Panc1 (cell line): ENCODE results near the gene RITA1. TPM values are rescaled to one million over a fixed set of nuclear protein-coding genes. Genes with fewer than 3 reads are reported as not detected.

ENCODE experiments used
- ATAC-seq: fragments of 200-7000 bp; cut with Tn5 transposase; 2 replicates; pipeline ENCODE4 v1.9.1; 2020; ENCODE audit warnings: mild to moderate bottlenecking, moderate library complexity
- BruUV-seq: library from RNA; stranded (reverse); fragments of 400-500 nt; replicated peaks from 2 replicates; lab custom pipeline; 2021; lab: Mats Ljungman, UMichigan
- CTCF ChIA-PET: fragments of 300-600 bp; sonication (Branson Sonifier 250); formaldehyde crosslinking; loops from one replicate; lab custom pipeline; 2022; ENCODE audit warnings: antibody characterized with exemption; lab: Charles Lee
- POLR2A ChIA-PET: fragments of 300-600 bp; sonication (Branson Sonifier 250); formaldehyde crosslinking; loops from one replicate; lab custom pipeline; 2022; ENCODE audit warnings: antibody characterized with exemption; lab: Charles Lee
- DNase-seq: peaks from one replicate; pipeline ENCODE4 v3.0.0-alpha.2; 2010; ENCODE audit warnings: low read depth, low spot score
- H3K27ac ChIP-seq: 2 replicates; pipeline ENCODE4 v1.5.1; 2011; ENCODE audit warnings: mild to moderate bottlenecking, low read length, inconsistent platforms
- H3K27me3 ChIP-seq: fragments of 200-500 bp; sonication (Bioruptor generic); 2 replicates; pipeline ENCODE4 v1.6.0; 2014; ENCODE audit warnings: low read length, inconsistent platforms; ENCODE audit not compliant: control insufficient read depth, insufficient read depth
- H3K36me3 ChIP-seq: fragments of 200-500 bp; sonication (Bioruptor generic); 2 replicates; pipeline ENCODE4 v1.5.1; 2014; ENCODE audit warnings: inconsistent platforms, mild to moderate bottlenecking, low read length, moderate library complexity; ENCODE audit not compliant: control insufficient read depth, insufficient read depth
- H3K4me1 ChIP-seq: 2 replicates; pipeline ENCODE4 v1.5.1; 2011; ENCODE audit warnings: inconsistent platforms, mild to moderate bottlenecking, low read length, moderate library complexity; ENCODE audit not compliant: control insufficient read depth, insufficient read depth
- H3K4me3 ChIP-seq, 2 experiments: 2 replicates each; pipeline ENCODE4 v1.5.1; 2011 to 2012; ENCODE audit warnings: low read depth in 2 of 2, low read length in 2 of 2, mild to moderate bottlenecking in 2 of 2, inconsistent platforms in 1 of 2, moderate library complexity in 1 of 2
- H3K9me3 ChIP-seq: fragments of 200-500 bp; sonication (Bioruptor generic); 2 replicates; pipeline ENCODE4 v1.5.1; 2014; ENCODE audit warnings: low read depth, mild to moderate bottlenecking, inconsistent platforms, low read length, moderate library complexity; ENCODE audit not compliant: control insufficient read depth, insufficient read depth
- POLR2AphosphoS5 ChIP-seq: IDR thresholded peaks from 2 replicates; pipeline ENCODE4 v1.6.1; 2012; ENCODE audit warnings: mild to moderate bottlenecking, low read depth, low read length, moderate library complexity
- SIN3A ChIP-seq: IDR thresholded peaks from 2 replicates; pipeline ENCODE4 v1.6.1; 2012; ENCODE audit warnings: low read depth, mild to moderate bottlenecking, low read length, moderate library complexity, borderline replicate concordance; ENCODE audit not compliant: insufficient read depth
- TCF7L2 ChIP-seq: IDR thresholded peaks from 2 replicates; pipeline ENCODE4 v1.6.1; 2011; ENCODE audit warnings: mild to moderate bottlenecking, low read depth, low read length, inconsistent platforms
- in situ Hi-C: cut with HindIII; loops from 2 replicates; pipeline ENCODE4 v1.10.0; 2016; ENCODE audit warnings: low sequenced_read_pairs, low pct_unique_long_range_greater_than_20kb
- intact Hi-C: fragments of 100-400 bp; cut with micrococcal nuclease; formaldehyde crosslinking; loops from one replicate; pipeline ENCODE4 v1.10.0; 2022; ENCODE audit not compliant: unreplicated experiment
- total RNA-seq: library from RNA; stranded (reverse); gene quantifications from one replicate; pipeline ENCODE4 v1.2.1, GENCODE V29; 2021; ENCODE audit not compliant: unreplicated experiment
- TF ChIP-seq, protein P1 (sequence below), 2 experiments: IDR thresholded peaks; 2 replicates each; pipeline ENCODE4 v1.6.1; 2011 to 2012; ENCODE audit warnings: low read depth in 2 of 2, control low read depth in 1 of 2, low read length in 1 of 2, mild to moderate bottlenecking in 1 of 2, moderate library complexity in 1 of 2; ENCODE audit not compliant: insufficient read depth in 1 of 2
- TF ChIP-seq, protein P2 (sequence below): fragments of 450-650 bp; IDR thresholded peaks from 2 replicates; pipeline ENCODE4 v1.5.1; 2017; ENCODE audit warnings: mild to moderate bottlenecking

RITA1 gene
- total RNA-seq, 1 experiment from 2014 or later, result 41.0 TPM

DNA sequence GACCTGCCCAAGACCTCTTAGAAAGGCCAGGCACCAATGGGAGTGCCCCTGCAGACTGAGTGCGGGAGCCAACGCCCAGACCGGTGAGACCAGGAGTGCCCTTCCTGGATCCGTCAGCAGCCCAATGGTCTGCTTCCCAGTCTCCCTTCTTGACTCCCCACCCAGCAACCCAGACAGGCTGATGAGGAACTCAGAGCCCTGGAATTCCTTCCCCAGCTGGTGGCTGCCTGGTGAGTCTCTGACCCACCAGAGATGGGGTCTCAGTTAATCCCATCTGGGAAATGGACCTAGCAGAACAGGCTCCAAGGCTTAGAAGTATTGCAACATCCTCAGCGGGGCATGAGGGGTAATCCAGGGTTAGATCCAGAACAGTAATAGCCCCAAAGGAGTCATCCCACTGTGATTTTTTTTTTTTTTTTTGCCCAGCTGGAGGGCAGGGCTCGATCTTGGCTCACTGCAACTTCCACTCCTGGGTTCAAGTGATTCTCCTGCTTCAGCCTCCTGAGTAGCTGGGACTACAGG, 48.5 kb upstream of the RITA1 start:
- CTCF ChIA-PET, result no interaction called here
- Histone ChIP-seq H3K9me3 (no peaks in the 10 kb centered on the region), H3K27ac (no peak overlapping the region), H3K27me3 (no peaks in the 10 kb centered on the region), H3K36me3 (no peaks in the 10 kb centered on the region), H3K4me1 (peaks cover 6% of the 10 kb centered on the region), H3K4me3 (no peak overlapping the region)
- POLR2A ChIA-PET, result no interaction called here
- BruUV-seq, result no TSS peak
- DNase-seq (no peak), ATAC-seq (no peak)
- TF ChIP-seq TCF7L2 (no peak), SIN3A (no peak), POLR2AphosphoS5 (no peak)
- TF ChIP-seq, protein P1, sequence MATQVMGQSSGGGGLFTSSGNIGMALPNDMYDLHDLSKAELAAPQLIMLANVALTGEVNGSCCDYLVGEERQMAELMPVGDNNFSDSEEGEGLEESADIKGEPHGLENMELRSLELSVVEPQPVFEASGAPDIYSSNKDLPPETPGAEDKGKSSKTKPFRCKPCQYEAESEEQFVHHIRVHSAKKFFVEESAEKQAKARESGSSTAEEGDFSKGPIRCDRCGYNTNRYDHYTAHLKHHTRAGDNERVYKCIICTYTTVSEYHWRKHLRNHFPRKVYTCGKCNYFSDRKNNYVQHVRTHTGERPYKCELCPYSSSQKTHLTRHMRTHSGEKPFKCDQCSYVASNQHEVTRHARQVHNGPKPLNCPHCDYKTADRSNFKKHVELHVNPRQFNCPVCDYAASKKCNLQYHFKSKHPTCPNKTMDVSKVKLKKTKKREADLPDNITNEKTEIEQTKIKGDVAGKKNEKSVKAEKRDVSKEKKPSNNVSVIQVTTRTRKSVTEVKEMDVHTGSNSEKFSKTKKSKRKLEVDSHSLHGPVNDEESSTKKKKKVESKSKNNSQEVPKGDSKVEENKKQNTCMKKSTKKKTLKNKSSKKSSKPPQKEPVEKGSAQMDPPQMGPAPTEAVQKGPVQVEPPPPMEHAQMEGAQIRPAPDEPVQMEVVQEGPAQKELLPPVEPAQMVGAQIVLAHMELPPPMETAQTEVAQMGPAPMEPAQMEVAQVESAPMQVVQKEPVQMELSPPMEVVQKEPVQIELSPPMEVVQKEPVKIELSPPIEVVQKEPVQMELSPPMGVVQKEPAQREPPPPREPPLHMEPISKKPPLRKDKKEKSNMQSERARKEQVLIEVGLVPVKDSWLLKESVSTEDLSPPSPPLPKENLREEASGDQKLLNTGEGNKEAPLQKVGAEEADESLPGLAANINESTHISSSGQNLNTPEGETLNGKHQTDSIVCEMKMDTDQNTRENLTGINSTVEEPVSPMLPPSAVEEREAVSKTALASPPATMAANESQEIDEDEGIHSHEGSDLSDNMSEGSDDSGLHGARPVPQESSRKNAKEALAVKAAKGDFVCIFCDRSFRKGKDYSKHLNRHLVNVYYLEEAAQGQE (IDR thresholded peaks at IDR 0.05; ENCODE audit: insufficient read depth in 1 of 2, low read depth in 2 of 2, low read length in 1 of 2), result no peak
- TF ChIP-seq, protein P2, sequence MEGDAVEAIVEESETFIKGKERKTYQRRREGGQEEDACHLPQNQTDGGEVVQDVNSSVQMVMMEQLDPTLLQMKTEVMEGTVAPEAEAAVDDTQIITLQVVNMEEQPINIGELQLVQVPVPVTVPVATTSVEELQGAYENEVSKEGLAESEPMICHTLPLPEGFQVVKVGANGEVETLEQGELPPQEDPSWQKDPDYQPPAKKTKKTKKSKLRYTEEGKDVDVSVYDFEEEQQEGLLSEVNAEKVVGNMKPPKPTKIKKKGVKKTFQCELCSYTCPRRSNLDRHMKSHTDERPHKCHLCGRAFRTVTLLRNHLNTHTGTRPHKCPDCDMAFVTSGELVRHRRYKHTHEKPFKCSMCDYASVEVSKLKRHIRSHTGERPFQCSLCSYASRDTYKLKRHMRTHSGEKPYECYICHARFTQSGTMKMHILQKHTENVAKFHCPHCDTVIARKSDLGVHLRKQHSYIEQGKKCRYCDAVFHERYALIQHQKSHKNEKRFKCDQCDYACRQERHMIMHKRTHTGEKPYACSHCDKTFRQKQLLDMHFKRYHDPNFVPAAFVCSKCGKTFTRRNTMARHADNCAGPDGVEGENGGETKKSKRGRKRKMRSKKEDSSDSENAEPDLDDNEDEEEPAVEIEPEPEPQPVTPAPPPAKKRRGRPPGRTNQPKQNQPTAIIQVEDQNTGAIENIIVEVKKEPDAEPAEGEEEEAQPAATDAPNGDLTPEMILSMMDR, result no peak
- in situ Hi-C loops (no loop called here), intact Hi-C loops (no loop called here)

DNA sequence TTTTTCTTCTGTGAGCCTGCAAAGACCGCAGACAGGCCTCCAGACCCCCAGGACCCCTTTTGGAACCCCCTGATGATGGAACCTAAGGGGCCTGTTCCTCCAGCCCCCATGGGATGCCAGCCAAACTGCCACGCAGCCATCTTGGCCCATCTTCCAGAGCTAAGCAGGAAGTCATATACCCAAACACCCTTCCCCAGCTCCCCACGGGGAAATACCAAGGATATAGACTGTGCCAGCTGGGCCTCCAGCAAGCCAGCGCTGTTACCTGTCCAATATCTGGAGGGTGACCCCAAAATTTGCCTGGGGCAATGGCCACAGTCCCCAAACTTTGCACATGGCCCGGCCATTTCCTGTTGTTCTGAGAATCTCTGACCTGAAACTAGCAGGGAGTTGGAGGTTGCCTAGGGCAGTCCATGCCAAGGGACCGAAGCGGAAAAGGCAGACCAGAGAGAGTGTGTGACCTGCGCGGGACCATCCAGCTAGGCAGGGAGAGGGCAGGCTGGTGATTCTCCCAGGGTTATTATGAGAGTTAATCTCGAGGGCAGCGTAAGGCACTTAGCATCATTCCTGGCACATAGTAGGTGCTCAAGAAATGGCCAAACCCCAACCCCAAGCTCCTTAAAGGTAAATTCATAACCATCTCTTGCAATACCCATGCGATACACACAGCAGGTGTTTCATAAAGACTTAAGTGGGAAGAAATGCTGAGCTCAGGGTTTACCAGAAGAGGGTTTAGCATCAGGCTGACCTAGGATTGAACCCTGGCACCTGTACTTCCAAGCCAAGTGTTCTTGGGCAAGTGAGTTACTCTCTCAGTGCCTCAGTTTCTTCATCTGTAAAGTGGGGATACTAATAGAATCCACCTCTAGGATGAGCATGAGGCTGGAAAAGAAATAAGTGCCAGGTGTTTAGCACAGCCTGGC, 47.4 kb upstream of the RITA1 start:
- DNase-seq (no peak), ATAC-seq (no peak)
- no peak overlapping the region for H3K27ac ChIP-seq
- no TSS peak for BruUV-seq
- POLR2A ChIA-PET, result no interaction called here
- CTCF ChIA-PET, result interaction anchor here (1.0 kb wide), 1 partner anchor 15 kb away, joined by 3 read pairs; no protein-coding TSS in a partner anchor
- TF ChIP-seq, protein P1 (IDR thresholded peaks at IDR 0.05; ENCODE audit: insufficient read depth in 1 of 2, low read depth in 2 of 2, low read length in 1 of 2), result no peak
- no peak for TF ChIP-seq TCF7L2
- TF ChIP-seq, protein P2, result no peak
- TF ChIP-seq POLR2AphosphoS5, result no peak
- TF ChIP-seq SIN3A, result no peak
- H3K4me3 ChIP-seq, result no peak overlapping the region
- in situ Hi-C loops, result no loop called here
- no peaks in the 10 kb centered on the region for H3K36me3 ChIP-seq
- peaks cover 11% of the 10 kb centered on the region for H3K4me1 ChIP-seq
- no peaks in the 10 kb centered on the region for H3K9me3 ChIP-seq
- intact Hi-C loops, result no loop called here
- no peaks in the 10 kb centered on the region for H3K27me3 ChIP-seq
